ENCODE results near the gene MFF.

MFF gene

GRCh38 chr2:227389231-227389630, 64.2 kb downstream of the MFF start:
- Histone ChIP-seq H4K20me1 (ENCODE audit: low read depth, low read length) (no peaks in the 10 kb centered on the region), H3K27ac (ENCODE audit: low read depth, low read length) (no peak overlapping the region), H2AFZ (ENCODE audit: low read depth, low read length, severe bottlenecking) (no peak overlapping the region), H3F3A (ENCODE audit: insufficient read depth) (no peaks in the 10 kb centered on the region), H3K9ac (ENCODE audit: low read length) (no peak overlapping the region), H3K36me3 (ENCODE audit: low read length) (no peaks in the 10 kb centered on the region), H3K9me3 (ENCODE audit: insufficient read depth, low read length) (no peaks in the 10 kb centered on the region), H3K79me2 (ENCODE audit: insufficient read depth, low read length) (no peaks in the 10 kb centered on the region), H3K4me3 (ENCODE audit: insufficient read depth, low read length, poor library complexity, severe bottlenecking) (no peak overlapping the region), H3K27me3 (ENCODE audit: low read length) (no peaks in the 10 kb centered on the region), H3K4me2 (ENCODE audit: low read depth, low read length, poor library complexity, severe bottlenecking) (no peak overlapping the region), H3K9me2 (replicated peaks; ENCODE audit: insufficient read depth, low read length) (no peaks in the 10 kb centered on the region)
- TF ChIP-seq EZH2phosphoT487 (conservative IDR thresholded peaks at IDR 0.05; ENCODE audit: low read length): no peak

DNA sequence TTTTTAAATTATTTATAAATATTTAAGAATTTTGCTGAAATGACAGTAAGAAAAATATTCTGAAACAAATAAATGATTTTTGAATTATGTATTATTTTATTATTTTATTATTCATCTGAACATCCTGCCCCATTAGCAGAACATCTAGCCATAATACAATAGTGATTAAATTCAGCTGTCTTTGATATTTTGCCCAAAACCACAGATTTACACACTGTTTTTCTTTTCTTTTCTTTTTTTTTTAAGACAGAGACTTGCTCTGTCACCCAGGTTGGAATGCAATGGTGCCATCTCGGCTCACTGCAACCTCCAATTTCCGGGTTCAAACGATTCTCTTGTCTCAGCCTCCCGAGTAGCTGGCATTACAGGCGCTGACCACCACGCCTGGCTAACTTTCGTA, 64.6 kb downstream of the MFF start:
- TF ChIP-seq, protein P1, sequence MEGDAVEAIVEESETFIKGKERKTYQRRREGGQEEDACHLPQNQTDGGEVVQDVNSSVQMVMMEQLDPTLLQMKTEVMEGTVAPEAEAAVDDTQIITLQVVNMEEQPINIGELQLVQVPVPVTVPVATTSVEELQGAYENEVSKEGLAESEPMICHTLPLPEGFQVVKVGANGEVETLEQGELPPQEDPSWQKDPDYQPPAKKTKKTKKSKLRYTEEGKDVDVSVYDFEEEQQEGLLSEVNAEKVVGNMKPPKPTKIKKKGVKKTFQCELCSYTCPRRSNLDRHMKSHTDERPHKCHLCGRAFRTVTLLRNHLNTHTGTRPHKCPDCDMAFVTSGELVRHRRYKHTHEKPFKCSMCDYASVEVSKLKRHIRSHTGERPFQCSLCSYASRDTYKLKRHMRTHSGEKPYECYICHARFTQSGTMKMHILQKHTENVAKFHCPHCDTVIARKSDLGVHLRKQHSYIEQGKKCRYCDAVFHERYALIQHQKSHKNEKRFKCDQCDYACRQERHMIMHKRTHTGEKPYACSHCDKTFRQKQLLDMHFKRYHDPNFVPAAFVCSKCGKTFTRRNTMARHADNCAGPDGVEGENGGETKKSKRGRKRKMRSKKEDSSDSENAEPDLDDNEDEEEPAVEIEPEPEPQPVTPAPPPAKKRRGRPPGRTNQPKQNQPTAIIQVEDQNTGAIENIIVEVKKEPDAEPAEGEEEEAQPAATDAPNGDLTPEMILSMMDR (IDR thresholded peaks at IDR 0.05; ENCODE audit: insufficient read depth, low read length, poor library complexity, severe bottlenecking): no peak
- no peak for TF ChIP-seq EZH2phosphoT487 (conservative IDR thresholded peaks at IDR 0.05; ENCODE audit: low read length)
- no peak overlapping the region for H3K9ac ChIP-seq (ENCODE audit: low read length)
- no peaks in the 10 kb centered on the region for H3K79me2 ChIP-seq (ENCODE audit: insufficient read depth, low read length)
- no peaks in the 10 kb centered on the region for H3K27me3 ChIP-seq (ENCODE audit: low read length)
- H3K36me3 ChIP-seq (ENCODE audit: low read length): no peaks in the 10 kb centered on the region
- H3K9me2 ChIP-seq (replicated peaks; ENCODE audit: insufficient read depth, low read length): no peaks in the 10 kb centered on the region
- H4K20me1 ChIP-seq (ENCODE audit: low read depth, low read length): no peaks in the 10 kb centered on the region
- H3F3A ChIP-seq (ENCODE audit: insufficient read depth): no peaks in the 10 kb centered on the region
- H3K4me2 ChIP-seq (ENCODE audit: low read depth, low read length, poor library complexity, severe bottlenecking): no peak overlapping the region
- no peak overlapping the region for H3K4me3 ChIP-seq (ENCODE audit: insufficient read depth, low read length, poor library complexity, severe bottlenecking)
- no peak overlapping the region for H2AFZ ChIP-seq (ENCODE audit: low read depth, low read length, severe bottlenecking)
- H3K27ac ChIP-seq (ENCODE audit: low read depth, low read length): no peak overlapping the region
- H3K9me3 ChIP-seq (ENCODE audit: insufficient read depth, low read length): no peaks in the 10 kb centered on the region

DNA sequence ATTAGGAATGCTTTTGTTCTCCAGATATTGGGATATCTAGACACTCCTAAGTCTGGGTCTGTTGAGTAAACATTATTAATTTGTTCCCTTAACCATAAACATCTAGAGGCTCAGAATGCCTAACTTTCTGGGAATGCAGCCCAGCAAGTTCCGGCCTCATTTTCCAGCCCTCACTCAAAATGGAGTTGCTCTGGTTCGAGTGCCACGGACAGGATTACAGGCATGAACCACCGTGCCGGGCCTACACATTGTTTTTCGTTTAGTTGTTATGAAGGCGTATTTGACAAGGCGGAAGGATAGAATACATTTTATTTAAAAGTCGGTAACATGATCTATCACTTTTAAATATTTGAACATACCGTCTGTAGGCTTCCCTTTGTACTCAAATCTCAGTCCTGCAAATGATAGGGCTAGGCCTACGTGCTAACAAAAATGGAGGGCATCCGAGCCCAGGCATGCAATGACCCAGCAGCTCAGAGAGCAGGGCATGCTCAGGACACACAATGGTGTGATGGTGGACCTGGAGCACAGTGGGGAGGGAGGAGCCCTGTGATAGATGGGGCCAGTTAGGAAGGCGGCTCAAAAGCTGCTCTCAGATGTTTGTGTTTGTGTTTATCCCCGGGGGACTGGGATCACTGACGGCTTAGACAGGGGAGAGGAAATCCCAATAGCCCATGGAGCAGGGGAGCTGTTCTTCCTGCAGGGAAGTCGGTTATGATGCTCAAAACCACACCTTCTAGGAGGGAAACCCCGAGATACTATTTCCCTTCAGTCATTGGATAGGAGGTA, 65.6 kb downstream of the MFF start:
- no peaks in the 10 kb centered on the region for H3K9me3 ChIP-seq (ENCODE audit: insufficient read depth, low read length)
- no peaks in the 10 kb centered on the region for H4K20me1 ChIP-seq (ENCODE audit: low read depth, low read length)
- H3K9ac ChIP-seq (ENCODE audit: low read length): no peak overlapping the region
- H3K27me3 ChIP-seq (ENCODE audit: low read length): no peaks in the 10 kb centered on the region
- no peak overlapping the region for H3K4me3 ChIP-seq (ENCODE audit: insufficient read depth, low read length, poor library complexity, severe bottlenecking)
- no peaks in the 10 kb centered on the region for H3K9me2 ChIP-seq (replicated peaks; ENCODE audit: insufficient read depth, low read length)
- no peaks in the 10 kb centered on the region for H3K36me3 ChIP-seq (ENCODE audit: low read length)
- H3K27ac ChIP-seq (ENCODE audit: low read depth, low read length): no peak overlapping the region
- no peaks in the 10 kb centered on the region for H3F3A ChIP-seq (ENCODE audit: insufficient read depth)
- no peaks in the 10 kb centered on the region for H3K79me2 ChIP-seq (ENCODE audit: insufficient read depth, low read length)
- H3K4me2 ChIP-seq (ENCODE audit: low read depth, low read length, poor library complexity, severe bottlenecking): no peak overlapping the region
- TF ChIP-seq, protein P1 (IDR thresholded peaks at IDR 0.05; ENCODE audit: insufficient read depth, low read length, poor library complexity, severe bottlenecking): no peak
- TF ChIP-seq EZH2phosphoT487 (conservative IDR thresholded peaks at IDR 0.05; ENCODE audit: low read length): no peak
- H2AFZ ChIP-seq (ENCODE audit: low read depth, low read length, severe bottlenecking): no peak overlapping the region

- Histone ChIP-seq H3F3A (ENCODE audit: insufficient read depth) (no peaks in the 10 kb centered on the region), H4K20me1 (ENCODE audit: low read depth, low read length) (no peaks in the 10 kb centered on the region), H3K4me3 (ENCODE audit: insufficient read depth, low read length, poor library complexity, severe bottlenecking) (no peak overlapping the region), H3K9ac (ENCODE audit: low read length) (no peak overlapping the region), H3K27me3 (ENCODE audit: low read length) (no peaks in the 10 kb centered on the region), H3K27ac (ENCODE audit: low read depth, low read length) (no peak overlapping the region), H3K4me2 (ENCODE audit: low read depth, low read length, poor library complexity, severe bottlenecking) (no peak overlapping the region), H3K79me2 (ENCODE audit: insufficient read depth, low read length) (no peaks in the 10 kb centered on the region), H3K9me3 (ENCODE audit: insufficient read depth, low read length) (no peaks in the 10 kb centered on the region), H3K36me3 (ENCODE audit: low read length) (no peaks in the 10 kb centered on the region), H2AFZ (ENCODE audit: low read depth, low read length, severe bottlenecking) (no peak overlapping the region), H3K9me2 (replicated peaks; ENCODE audit: insufficient read depth, low read length) (no peaks in the 10 kb centered on the region)
- no peak for TF ChIP-seq EZH2phosphoT487 (conservative IDR thresholded peaks at IDR 0.05; ENCODE audit: low read length)
- TF ChIP-seq, protein P1 (IDR thresholded peaks at IDR 0.05; ENCODE audit: insufficient read depth, low read length, poor library complexity, severe bottlenecking): no peak
These were observed 69.3 kb downstream of the MFF start for GRCh38 chr2:227394401-227394800.
